ENCODE results near the gene LHX4.
A peak's percentile ranks its signal among the peaks of the same experiment; 100 is the strongest.

The LHX4 gene

DNA sequence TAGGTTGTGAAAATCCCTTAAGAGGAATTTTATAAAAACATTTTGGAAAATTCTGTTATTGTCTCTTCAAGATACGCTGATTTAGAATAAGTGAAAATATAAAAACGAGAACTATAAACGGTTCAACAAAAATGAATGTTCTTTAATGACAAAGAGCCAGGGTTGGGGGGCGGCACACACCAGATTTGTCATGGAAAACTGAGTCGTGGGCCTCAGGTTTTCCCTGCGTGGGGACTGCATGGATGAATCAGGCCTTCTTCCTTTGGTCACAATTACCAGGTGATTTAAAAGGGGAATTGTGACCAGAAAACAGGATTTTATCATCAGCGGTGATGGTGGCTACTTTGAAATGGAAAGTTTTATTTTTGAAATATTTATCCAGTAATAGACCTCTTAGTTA is 8.6 kb downstream of the LHX4 start:
- ATAC-seq: no peak
- TF ChIP-seq PPARA (CRISPR knock-in tag; IDR thresholded peaks at IDR 0.05; ENCODE audit: borderline replicate concordance): no peak
- no peak for TF ChIP-seq GLIS3 (CRISPR knock-in tag; IDR thresholded peaks at IDR 0.05)
- no peak for TF ChIP-seq BACH2 (CRISPR knock-in tag; IDR thresholded peaks at IDR 0.05; ENCODE audit: borderline replicate concordance)
- TF ChIP-seq, protein P1, sequence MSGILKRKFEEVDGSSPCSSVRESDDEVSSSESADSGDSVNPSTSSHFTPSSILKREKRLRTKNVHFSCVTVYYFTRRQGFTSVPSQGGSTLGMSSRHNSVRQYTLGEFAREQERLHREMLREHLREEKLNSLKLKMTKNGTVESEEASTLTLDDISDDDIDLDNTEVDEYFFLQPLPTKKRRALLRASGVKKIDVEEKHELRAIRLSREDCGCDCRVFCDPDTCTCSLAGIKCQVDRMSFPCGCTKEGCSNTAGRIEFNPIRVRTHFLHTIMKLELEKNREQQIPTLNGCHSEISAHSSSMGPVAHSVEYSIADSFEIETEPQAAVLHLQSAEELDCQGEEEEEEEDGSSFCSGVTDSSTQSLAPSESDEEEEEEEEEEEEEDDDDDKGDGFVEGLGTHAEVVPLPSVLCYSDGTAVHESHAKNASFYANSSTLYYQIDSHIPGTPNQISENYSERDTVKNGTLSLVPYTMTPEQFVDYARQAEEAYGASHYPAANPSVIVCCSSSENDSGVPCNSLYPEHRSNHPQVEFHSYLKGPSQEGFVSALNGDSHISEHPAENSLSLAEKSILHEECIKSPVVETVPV (CRISPR knock-in tag; IDR thresholded peaks at IDR 0.05): no peak

- no peak for TF ChIP-seq ZFP30 (CRISPR knock-in tag; IDR thresholded peaks at IDR 0.05)
- ATAC-seq: no peak
Observed at GRCh38 chr1:180239145-180240096, 9.4 kb downstream of the LHX4 start.

DNA sequence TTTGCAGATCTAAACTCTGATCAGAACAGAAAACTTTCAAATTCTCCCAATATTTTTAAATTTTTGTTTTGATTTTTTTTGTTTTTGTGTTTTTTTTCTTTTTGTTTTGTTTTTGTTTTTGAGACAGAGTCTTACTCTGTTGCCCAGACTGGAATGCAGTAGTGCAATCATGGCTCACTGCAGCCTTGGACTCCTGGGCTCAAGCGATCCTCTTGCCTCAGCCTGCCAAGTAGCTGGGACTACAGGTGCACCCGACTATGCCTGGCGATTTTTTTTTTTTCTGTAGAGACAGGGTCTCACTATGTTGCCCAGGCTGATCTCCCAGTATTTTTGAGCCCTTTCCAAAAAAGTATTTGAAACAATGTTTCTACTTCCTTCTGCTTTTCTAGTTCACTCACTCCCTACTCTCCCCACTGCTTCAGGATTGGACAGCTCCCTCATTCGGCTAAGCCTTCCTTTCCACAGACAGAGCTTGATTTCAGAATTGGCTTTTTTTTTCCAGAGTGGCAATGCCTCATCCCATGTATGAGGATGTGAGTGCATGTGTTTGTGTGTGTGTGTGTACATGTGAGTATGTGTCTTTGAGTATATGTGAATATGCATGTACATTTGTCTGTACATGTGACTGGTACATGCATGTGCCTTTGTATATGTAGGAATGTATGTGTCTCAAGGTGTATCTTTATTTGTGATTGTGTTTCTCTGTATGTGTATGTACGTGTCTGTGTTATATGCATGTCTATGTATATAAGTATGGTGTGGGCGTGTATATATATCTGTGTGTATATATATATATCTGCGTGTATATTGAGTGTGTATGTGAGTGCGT is 11.9 kb downstream of the LHX4 start:
- peak; percentile 80 for ATAC-seq
- TF ChIP-seq, protein P1 (CRISPR knock-in tag; IDR thresholded peaks at IDR 0.05): no peak
- TF ChIP-seq TSHZ2 (CRISPR knock-in tag; IDR thresholded peaks at IDR 0.05) (no peak), ISL1 (CRISPR knock-in tag; IDR thresholded peaks at IDR 0.05) (no peak), ZC3H10 (CRISPR knock-in tag; IDR thresholded peaks at IDR 0.05) (no peak), OSR1 (CRISPR knock-in tag; IDR thresholded peaks at IDR 0.05) (no peak), ZNF8 (CRISPR knock-in tag; IDR thresholded peaks at IDR 0.05) (no peak), CREB5 (CRISPR knock-in tag; IDR thresholded peaks at IDR 0.05; ENCODE audit: low read depth) (no peak), PATZ1 (CRISPR knock-in tag; IDR thresholded peaks at IDR 0.05; ENCODE audit: borderline replicate concordance) (no peak), POU6F1 (CRISPR knock-in tag; IDR thresholded peaks at IDR 0.05; ENCODE audit: borderline replicate concordance, low read depth) (no peak), ESRRG (CRISPR knock-in tag; IDR thresholded peaks at IDR 0.05) (no peak)
